HG03066 (cell line): ENCODE data around the gene CYSRT1.
A peak's percentile ranks its signal among the peaks of the same experiment; 100 is the strongest.

Experiments
- ATAC-seq: cut with Tn5 transposase; IDR thresholded peaks from one replicate; pipeline ENCODE4 v1.9.1; 2021; ENCODE audit warnings: low read depth; ENCODE audit not compliant: unreplicated experiment

CYSRT1 gene

DNA sequence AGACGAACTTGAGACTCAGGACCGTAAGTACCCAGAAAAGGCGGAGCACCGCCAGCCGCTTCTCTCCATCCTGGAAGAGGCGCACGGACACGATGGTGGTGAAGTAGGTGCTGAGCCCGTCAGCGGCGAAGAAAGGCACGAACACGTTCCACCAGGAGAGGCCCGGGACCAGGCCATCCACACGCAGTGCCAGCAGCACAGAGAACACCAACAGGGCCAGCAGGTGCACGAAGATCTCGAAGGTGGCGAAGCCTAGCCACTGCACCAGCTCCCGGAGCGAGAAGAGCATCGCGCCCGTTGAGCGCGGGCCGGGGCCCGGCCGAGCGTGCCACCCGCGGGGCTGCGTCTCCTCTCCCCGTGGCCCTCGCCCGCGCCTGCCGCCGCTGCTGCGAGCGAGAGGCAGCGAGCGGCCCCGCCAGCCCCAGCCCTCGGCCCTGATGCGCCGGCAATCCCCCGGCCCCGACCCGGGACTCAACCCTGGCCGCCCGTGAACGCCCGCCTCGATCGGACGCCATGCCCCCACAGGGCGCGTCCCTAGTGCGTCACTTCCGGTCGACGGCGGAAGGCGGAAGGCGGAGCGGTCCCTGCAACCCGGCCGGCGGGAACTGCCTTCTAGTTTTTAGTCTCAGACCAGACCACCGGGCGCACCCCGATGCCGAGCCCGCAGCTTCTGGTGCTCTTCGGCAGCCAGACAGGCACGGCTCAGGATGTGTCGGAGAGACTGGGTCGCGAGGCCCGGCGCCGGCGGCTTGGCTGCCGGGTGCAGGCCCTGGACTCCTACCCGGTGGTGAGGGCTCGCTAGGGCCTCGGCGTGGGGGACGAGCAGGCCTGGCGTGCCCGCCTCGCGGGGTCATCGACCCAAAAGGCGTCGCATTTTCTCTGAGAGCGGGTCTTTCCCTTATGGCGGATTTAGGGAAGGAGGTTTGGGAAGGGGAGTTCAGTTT, 19.6 kb upstream of the CYSRT1 start, which contains the start of the genes NDOR1 and TMEM203:
Gene NDOR1 (plus strand): TSS at position 575 of the 944 bp plus-strand sequence. CDS start 78 bp downstream, at position 653.
Gene TMEM203 (minus strand): TSS at position 523 of the 944 bp plus-strand sequence. CDS start 234 bp downstream, at position 289.
- ATAC-seq = no peak

DNA sequence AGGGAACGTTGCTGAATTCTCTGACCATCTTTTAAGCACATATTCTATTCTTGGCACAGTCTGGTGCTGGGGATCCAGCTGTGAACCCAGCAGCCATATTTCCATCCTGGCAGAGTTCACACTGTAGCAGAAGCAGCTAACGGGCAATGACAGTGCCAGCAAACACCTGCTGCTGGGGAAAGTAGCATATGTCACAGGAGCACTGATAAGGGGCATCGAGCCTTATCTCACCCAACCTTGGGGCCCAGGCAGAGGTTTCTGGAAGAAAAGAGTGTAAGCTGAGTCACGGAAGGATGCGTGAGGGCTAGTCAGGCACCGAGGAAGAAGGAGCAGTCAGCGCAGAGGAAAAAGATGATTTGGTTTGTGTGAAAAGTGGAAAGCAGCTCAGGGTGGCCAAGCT, 18.4 kb upstream of the CYSRT1 start:
- no peak for ATAC-seq

DNA sequence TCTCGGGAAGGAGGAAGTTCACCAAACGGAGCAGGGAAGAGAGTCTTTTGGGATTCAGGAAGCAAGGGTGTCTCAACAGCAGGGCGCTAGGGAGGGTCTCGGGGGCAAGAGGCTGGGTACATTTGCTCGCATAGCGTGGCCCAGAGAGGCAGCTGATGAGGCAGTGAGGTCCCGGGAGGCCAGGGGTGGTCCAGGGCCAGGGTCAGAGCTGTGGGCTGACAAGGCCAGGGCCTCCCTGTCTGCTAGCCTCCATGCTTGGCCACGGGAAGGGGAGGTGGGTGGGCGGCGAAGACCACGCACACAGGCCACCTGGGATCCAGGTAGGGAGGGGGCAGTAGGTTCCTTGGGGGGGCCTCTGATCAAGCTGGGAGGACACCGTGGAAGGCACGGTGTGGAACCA, 13.4 kb upstream of the CYSRT1 start:
- no peak for ATAC-seq

DNA sequence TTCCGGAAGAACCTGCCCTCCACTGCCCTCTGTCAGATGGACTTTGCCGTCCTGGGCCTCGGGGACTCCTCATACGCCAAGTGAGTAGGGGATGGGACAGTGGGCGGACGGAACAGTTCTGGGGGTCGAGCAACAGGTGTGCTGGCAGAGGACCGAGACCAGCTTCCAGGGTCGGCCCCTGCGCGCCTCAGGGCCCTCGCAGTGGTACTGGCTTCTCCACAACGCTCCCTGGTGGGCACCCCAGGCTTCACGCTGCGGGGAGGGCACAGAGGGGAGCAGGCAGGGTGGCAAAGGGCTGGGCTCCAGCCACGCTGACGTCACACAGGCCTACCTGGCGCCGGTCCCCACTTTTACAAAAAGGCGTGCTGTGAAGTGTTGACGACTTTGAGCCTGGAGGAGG, 12.5 kb upstream of the CYSRT1 start:
- no peak for ATAC-seq

DNA sequence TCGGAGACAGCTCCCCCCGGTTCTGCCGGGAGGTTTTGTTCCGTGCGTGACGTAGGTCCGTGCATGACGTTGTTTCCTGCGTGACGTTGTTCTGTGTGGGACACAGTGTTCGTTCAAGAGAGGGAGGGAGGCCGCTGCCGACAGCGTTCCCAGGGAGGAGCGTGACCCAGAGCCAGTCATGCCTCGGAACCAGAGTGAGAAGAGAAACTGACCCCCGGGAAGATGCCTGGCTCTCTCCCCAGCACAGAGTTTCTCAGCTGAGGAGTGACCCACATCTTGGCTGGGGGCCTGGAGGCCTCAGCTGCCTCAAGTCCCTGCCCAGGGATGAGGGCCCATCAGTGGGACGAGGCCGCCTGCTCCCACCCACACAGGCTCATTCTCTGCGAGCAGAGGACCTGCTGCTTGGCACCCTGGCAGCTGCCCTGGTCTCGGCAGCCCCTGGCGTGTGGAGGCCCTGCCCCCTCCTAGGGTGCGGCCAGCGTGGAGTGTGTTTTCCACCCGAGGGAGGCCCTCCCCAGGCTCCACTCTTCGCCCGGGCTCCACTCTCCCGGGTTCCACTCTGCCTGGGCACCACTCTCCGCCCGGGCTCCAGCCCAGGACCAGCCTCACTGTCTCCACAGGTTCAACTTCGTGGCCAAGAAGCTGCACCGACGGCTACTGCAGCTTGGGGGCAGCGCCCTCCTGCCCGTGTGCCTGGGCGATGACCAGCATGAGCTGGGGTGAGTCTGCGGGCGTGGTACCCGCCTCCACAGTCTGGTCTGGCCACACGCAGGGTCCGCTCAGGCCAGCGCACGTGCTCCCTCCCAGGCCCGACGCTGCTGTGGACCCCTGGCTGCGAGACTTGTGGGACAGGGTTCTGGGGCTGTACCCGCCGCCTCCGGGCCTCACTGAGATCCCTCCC, 11.6 kb upstream of the CYSRT1 start:
- ATAC-seq = no peak

DNA sequence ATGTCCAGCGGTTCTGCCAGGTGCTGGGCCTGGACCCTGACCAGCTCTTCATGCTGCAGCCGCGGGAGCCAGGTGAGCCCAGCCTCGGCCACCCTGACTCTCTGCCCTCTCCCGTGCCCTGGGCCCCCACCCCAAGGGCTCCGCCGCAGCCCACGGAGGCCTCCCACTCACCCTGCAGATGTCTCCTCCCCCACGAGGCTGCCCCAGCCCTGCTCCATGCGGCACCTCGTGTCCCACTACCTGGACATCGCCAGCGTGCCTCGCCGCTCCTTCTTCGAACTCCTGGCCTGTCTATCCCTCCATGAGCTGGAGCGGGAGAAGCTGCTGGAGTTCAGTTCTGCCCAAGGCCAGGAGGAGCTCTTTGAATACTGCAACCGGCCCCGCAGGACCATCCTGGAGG, 10.4 kb upstream of the CYSRT1 start:
- ATAC-seq = no peak

DNA sequence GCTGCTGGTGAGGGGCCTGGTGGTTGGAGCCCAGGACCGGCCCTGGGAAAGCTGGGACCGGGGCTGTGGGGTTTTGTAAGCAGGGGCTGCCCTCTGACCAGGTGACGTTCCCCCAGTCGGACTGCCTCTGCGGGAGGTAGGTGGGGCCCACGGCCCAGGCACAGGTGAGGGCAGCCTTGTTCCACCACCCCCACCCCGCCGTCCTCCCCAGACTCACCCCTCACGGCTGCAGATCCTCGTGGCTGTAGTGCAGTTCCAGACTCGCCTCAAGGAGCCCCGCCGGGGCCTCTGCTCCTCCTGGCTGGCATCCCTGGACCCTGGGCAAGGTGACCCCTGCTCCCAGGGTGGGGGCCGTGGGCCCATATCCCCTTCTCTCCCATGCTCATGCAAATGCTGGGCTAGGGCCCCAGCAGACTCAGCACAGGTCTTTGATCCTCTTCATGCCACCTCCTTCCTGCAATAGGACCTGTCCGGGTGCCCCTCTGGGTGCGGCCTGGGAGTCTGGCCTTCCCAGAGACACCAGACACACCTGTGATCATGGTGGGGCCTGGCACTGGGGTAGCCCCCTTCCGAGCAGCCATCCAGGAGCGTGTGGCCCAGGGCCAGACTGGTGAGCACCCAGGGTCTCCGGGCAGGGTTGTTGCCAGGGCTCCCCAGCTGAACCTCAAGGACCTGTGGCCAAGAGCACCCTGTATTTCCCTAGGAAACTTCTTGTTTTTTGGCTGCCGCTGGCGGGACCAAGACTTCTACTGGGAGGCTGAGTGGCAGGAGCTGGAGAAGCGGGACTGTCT, 9.6 kb upstream of the CYSRT1 start:
- ATAC-seq = no peak

DNA sequence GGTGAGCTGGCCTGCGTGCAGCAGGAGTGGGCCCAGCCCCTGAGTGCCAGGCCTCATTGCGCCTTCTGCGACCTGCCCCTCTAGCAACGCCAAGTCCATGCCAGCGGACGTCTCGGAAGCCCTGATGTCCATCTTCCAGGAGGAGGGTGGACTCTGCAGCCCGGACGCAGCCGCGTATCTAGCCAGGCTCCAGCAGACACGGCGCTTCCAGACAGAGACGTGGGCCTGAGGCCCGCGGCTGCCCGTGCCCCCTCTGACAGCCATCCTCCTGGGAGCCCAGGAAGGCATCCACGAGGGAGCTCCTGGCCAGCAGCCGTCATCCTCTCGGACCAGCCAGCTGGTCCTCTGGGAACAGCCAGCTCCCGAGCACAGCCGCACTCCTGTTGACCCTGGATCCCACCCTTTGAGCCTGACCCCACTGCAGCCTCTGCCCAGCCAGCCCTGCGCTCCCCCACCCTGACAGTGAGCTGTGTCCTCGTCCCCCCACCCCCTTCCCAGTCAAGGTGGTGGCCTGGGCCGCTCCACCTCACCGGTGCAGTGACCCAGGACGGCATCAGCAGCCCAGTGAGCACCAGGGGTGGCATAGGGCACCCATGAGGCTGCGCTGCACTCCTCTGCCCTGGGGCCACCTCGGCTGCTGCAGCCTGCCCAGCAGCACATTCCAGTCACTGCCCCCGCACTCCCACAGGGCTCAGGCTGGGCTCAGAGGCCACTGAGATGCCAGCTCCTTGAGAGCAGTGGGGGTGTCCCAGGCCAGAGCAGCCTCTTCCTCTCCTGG, 8.6 kb upstream of the CYSRT1 start:
- ATAC-seq = no peak

DNA sequence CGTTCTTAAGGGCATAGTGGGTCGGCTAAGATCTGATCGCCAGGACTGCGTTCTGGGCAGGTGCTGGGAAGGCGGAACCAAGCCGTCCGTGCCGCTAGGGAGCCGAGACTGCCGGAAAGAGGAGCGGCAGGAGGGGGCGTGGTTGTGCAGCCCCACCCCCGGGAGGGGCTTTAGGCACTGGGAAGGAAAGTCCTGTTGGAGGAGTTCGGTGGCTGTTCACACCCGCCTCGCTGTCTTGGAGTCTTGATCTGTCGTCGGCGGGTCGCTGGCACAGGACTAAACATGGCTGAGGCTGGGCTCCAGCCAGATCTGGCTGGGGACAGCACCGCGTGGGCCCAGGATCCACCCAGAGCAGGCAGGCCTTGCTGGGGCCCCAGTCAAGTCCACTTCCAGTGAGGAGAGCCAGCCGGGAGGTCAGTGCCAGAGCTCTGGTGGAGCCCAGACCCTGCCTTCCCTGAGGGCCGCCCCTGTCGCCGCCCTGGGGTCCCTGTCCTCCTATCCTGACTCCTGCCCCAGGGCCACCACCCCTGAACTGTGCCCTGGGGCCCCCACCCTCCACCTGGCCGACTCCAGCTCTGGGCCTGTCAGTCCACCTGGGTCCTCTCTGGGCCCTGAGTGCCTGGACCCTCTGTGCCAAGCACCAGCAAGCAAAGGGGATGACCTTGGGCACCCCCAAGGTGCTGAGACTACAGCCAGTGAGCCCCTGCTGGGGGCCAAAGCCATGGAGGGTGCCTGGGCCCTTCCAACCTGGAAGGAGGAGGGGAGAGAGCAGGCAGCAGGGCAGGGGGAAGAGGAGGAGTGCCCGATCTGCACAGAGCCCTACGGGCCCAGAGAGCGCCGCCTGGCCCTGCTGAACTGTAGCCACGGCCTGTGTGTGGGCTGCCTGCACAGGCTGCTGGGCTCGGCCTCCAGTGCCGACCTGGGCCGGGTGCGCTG, 7.4 kb upstream of the CYSRT1 start:
- no peak for ATAC-seq

DNA sequence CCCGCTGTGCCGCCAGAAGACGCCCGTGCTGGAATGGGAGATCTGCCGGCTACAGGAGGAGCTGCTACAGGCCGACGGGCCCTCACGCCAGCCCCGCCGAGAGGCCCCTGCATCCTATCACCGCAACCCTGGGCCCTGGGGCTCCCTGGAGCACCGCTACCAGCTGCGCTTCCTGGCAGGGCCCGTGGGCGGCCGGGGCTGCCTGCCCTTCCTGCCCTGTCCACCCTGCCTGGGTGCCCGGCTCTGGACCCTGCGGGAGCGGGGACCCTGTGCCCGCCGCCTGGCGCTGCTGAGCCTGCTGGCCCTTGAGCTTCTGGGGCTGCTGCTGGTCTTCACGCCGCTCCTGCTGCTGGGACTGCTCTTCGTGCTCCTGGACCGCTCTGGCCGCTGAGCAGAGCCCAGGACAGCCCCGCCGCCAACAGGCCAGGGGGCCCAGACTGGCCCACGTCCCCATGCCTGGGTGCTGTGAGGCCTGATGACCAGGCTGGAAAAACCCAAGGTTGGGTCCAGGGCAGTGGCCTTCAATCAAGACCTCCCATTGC, 6.7 kb upstream of the CYSRT1 start:
- ATAC-seq = no peak

DNA sequence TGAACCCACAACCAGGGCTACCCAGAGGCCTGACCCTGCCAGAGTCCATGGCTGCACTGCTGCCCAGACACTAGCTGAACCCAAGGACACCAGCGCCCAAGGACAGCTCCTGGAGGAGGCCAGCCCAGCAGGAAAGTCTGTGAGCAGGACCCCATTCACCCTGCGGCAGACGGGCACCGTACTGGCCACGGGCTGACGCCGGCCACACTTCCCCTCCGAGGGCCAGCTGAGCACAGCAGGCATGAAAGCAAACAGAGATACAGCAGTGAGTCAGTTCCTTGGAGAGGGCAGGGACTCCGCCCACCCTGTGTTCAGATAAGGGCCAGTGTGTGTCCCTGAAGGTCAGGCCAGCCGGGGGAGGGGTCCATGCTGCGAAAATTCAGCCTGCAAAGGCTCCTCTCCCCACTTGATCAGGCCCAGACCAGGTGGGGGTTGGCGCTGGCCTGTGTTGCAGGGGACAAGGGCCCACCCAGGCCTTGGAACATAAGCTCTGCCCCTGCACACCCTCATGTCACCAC, 6.2 kb upstream of the CYSRT1 start:
- no peak for ATAC-seq

DNA sequence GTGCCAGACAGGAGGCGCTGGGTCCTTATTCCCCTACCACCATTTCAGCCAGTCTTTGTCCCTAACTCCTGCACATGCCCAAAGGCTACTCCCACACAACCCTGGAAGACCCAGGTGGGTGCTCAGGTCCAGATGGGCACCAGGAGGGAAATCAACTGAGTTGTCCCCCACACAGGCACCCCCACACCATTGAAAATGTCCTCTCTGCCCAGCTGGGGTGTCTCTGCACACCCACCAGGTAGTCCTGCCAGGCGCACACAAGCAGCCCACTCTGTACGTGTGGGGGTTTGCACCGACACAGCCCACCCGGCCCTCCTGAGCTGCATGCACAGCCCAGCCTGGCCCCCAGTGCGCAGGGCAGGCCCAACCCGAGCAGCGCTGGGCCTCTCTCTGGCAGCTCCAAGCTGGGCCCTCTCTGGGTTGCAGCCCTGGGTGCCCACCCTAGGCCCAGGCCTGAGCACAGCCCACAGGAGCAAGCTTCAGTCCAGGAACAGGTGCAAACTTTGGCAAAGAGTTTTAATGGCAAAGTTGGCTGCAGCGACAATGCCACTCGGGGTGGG, 5.1 kb upstream of the CYSRT1 start:
- no peak for ATAC-seq

DNA sequence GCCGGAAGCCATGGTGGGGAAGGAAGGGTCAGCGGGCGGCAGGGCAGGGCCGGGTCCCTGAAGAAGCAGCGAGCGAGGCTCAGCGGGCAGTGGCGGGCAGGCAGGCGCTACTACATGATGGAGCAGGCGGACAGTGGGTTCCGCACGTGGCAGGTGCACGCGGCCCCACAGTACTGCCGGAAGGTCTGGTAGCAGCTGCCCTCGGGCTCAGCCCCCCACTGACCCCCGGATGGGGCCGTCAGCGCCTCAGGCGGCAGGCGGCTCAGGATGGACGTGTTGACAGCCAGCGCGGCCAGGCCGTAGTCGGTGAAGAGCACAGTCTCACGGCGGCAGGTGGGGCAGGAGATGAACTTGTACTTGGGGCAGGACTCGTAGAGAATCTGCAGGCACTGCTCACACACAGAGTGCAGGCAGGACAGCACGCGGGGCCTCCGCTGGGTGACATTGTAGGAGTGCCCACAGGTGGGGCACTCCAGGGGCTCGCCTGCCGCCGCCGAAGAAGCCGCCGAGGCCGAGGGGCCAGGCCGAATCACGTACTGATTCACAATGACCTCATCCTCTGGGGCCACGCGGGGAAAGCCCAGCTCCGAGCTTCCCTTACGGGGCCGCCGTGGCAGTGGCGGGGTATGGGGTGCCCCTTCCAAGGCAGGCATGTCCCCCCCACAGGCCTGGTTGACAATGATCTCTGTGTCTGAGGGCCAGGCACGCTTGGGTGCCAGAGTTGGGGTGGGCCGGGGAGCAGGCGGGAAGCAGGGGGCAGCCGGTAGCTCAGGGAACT, 4.5 kb upstream of the CYSRT1 start:
- no peak for ATAC-seq

DNA sequence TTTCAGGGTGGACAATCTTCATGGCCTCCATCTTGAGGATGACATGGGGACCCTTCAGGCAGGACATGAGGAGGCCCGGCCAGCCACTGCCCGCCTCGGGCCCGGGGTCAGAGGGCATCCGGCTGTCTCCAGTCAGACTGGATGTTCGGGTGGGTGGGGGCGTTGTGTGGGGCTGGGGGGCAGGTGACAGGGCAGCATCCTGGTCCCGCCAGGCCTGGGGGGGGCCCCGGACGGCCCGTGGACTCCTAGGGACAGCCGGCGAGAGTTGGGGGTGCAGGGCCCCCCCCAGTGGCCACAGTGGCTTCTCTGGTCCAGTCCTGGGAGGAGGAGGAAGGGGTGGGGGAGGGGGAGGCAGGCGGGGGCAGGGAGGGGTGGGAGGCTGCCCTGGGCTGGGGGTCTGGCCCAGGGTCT, 3.9 kb upstream of the CYSRT1 start:
- ATAC-seq = no peak

DNA sequence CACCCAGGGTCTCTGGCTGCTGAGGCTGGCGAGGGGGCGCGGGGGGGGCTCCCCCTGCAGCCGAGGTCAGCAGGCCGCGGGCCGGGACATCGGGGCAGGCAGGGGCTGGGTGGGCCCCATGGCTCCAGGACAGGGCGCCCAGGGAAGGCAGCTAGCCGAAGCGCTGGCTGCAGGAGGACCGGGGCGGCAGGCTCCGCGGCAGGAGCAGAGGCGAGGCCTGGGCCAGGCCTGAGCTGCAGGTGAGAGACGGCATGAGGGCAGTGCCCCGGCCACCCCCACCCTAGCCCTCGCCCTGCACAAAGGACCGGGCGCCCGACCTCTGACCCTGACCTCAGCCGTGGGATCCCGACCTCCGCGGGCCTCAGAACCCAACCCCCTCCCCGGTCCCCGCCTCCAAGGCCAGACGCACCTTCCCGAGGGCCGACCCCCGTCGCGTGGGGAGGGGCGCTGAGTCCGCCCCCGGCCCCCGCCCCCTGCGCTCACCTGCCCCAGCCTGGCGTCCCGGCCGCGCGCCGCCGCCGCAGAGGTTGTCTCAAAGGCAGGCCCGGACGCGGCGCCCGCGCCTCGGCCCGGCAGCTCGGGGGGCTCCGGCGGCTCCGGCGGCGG, 3.4 kb upstream of the CYSRT1 start:
- ATAC-seq = no peak

DNA sequence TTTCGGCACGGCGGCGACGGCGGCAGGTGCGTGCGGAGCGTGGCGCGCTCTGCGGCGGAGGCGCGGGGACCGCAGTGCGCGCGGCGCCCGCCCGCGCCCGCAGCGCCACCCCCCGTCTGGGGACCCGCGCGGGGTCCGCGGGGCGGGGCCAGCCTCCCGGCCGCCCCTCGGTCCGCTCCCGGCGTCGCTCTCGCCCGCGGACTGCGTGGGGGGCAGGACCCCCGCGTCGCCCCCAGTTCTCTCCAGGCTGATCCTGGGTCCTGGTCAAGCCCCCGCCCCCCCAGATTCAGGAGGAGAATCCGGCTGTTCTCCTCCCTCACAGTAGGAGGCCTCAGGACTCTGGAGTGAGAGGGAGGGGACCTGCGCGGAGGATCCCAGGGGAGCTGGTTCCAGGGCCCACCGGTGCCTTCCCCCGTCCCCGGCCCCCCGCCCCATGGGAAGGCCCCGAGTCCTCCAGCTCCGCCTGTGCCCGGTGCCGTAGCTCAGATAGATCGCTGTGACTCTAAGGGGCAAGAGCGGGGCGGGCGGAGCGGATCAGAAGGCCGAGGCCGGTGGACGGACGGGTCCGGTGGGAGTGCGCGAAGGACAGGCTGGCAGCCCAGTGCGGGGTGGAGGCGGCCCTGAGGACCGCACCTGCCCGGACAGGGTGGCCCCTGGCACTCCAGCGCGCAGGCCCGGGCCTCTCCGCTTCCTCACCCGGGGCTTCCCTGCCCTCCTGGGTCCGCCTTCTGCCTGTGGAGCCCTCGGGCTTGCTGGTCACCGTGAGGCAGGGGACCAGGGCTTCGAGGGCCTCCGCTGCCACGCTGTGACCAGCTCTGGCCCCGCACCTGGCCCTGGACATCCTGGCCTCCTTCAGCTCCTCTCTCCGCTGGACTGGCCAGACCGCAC, 2.5 kb upstream of the CYSRT1 start, which contains the start of gene RNF208:
Gene RNF208 (minus strand): TSS at position 51 of the 888 bp plus-strand sequence. CDS start 1,028 bp downstream, outside the sequence.
- peak; percentile 3 for ATAC-seq
